Activated naive CD4-positive, alpha-beta T cell (primary cell): ENCODE data around the gene FURIN.
"Not testable (repeated sequence)": the region's sequence is repeated elsewhere in the genome, so short reads cannot be mapped to it uniquely, and the experiment has no call there.

Experiments used
- DNase-seq, 4 experiments: peaks; one replicate each; lab custom pipeline; 2025; lab: John Stamatoyannopoulos, UW

The FURIN gene

DNA sequence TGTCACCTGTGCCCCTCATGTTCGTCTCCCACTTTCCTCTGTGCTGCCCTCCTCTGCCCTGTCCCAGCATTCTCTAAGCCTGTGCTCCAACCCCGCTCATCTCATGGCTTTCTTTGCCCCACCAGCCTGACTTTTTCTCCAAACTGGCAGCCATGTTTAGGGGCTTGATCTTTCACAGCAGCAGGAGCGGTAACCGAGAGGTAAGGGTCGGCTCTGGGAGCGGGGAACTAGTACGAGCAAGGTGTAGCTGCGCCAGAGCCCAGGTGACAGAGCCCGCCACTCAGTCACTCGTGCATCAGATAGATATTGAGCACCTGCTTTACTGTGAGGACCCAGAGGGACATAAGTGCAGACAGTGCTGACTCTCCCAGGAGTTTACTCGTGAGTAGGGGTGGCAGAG lies 48.1 kb downstream of the FURIN start:
- no peak for DNase-seq

DNA sequence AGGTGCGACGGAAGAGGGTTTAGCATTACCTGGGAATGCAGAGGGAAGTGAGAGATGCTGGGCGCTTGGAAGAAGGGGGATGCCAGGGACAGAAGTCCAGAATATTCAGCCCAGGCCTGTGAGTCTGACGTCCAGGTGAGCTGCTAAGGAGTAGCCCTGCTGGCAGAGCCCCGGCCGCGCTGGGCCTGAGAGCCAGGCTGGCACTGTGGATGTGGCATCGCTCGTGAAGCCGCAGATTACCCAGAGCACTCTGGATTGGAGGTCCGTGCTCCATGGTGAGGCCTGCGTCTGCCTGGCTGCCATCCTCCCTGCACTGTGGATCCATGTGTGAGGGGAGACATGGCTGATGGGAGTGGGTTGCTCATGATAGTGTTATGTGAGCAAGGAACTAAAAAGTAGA lies 49.2 kb downstream of the FURIN start:
- no peak for DNase-seq

DNA sequence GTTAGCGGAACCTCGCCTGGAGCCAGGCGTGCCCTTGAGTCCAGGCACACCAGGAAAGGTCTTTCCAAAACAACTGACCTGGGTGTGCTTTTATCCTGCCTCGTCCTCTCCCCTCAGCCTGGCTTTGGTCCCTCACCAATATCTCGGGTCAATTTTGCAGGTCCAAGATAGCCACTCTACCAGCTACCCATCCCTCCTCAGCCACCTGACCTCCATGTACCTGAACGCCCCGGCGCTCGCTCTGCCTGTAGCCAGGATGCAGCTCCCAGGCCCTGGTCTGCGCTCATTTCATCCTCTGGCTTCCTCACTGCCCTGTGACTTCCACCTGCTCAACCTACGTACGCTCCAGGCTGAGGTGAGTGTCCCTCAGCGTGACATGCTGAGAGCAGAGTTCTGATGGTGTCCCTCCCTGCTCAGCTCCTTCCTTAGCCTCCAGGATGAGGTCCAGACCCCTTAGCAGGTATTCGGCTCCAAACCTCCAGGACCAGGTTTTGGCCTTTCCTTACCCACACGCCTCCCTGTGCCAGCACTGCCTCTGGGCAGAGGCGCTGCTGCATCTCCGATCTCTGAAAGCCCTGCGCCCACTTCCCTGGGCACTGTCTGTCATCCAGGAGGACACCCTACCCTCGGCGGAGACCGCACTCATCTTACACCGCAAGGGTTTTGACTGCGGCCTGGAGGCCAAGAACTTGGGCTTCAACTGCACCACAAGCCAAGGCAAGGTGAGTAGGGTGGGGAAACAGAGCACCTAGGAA lies 49.8 kb downstream of the FURIN start:
- DNase-seq: no peak

DNA sequence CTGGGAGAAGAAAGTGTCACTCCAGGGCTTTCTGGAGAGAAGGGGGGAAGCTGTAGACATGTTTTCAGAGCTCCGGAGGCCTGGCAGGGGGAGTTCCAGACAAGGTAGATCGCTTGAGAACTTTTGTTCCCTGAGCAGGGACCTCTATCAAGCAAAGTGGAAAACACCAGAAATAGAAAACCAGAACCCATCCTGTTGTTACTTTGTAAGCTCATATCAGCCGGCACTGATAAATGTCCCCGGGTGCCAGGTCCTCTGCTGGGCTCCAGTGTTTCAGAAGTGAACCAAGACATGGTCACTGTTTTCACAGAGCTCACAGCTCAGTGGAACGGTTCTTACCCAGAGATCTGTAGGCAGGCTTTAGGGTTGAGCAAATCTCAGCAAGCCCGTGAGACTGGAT lies 50.4 kb downstream of the FURIN start:
- no peak for DNase-seq

DNA sequence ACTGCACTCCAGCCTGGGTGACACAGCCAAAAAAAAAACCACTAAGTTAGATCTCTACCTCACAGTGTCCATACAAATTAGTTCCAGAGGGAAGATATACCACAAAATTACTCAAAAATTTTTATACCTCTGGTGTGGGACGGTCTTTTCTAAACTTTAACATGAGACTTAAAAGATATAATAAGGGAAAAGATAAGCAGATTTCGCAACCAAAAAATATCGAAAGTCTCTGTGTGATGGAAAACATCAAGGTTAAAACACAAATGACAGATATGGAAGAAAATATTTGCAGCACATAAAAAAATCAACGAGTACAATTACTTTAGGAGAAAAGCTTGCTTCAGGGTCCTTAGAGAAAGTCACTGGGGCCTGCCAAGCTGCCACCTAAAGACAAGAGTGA lies 53.5 kb downstream of the FURIN start:
- DNase-seq: no peak

DNA sequence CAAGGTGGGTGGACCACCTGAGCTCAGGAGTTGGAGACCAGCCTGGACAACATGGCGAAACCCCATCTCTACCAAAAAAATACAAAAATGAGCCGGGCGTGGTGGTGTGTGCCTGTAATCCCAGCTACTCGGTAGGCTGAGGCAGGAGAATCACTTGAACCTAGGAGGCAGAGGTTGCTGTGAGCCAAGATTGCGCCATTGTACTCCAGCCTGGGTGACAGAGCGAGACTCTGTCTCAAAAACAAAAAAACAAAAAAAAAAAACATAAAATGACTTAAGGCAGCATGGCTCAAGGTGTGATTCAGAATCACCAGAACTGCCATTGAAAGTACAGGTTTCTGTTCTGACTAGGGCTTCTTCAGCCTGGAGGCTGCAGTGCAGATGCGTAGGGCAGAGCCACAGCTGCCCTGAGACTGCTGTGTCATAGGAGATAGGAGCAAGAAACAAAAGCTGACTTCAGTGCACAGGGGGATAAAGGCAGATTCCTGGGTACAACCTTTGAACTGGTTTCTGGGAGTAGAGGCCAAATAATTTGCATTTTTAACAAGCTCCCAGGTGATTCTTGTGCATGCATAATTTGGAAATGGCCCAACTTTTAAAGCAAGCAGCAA lies 54.4 kb downstream of the FURIN start:
- not testable (repeated sequence) for DNase-seq

DNA sequence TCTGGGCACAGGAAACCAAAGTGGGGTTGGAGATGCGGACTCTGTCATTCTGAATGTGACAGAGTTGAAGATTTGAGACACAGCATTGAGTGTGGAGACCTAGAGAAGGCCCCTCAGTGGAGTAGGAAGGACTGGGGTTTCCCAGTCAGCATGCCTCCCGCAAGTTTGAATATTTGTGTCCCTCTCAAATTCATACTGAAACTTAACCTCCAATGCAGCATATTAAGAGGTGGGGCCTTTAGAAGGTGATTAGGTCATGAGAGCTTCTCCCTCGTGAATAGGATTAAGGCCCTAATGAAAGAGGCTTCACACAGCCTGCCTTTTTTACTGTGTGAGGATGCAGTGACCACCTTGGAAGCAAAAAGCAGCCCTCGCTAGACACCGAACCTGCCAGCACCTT lies 56.0 kb downstream of the FURIN start:
- no peak for DNase-seq

DNA sequence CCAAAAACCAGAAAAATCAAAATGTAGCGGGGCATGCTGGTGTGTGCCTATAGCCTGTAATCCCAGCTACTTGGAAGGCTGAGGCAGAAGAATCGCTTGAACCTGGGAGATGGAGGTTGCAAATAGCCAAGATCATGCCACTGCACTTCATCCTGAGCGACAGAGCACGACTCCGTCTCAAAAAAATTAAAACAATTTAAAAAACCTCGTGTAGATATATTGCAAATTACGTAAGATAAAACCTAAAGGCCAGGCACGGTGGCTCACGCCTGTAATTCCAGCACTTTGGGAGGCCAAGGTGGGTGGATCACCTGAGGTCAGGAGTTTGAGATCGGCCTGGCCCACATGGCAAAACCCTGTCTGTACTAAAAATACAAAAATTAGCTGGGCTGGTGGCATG lies 58.4 kb downstream of the FURIN start:
- not testable (repeated sequence) for DNase-seq

DNA sequence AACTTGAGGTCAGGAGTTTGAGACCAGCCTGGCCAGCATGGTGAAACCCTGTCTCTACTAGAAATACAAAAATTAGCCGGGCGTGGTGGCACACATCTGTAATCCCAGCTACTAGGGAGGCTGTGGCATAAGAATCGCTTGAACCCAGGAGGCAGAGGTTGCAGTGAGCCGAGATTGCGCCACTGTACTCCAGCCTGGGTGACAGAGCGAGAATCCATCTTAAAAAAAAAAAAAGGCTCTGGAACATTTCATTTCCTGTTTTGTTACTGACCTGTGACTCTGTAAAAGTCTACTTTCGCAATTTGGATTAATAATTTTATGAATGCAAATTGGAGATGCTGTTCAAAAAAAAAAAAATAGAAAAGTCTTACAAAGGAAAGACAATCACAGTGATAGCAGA lies 59.7 kb downstream of the FURIN start:
- not testable (repeated sequence) for DNase-seq

DNA sequence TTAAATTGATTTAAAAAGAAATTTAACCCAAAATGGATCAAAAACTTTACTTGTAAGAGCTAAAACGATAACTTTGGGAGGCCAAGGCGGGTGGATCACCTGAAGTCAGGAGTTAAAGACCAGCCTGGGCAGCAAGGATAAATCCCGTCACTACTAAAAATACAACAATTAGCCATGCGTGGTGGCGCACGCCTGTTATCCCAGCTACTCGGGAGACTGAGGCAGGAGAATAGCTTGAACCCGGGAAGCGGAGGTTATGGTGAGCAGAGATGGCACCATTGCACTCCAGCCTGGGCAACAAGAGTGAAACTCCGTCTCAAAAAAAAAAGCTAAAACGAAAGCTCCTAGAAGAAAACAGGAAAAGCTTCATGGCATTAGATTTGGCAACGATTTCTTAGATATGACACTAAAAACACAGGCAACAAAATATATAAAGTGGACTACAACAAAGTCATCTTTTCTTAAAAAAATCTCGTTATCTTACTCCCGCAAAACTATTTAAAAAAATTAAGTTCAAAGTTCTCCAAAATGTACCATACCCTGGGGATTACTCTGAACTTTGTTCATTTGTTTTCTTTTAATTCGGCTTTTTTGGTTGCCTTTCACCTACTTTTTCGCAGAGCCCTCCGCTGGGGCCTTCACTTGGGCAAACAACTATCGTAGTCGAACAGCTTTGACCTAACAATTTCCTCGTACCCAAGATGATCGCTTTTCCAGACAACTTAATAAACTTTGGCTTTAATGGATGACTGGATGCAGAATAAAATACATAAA lies 61.0 kb downstream of the FURIN start:
- DNase-seq: no peak

DNA sequence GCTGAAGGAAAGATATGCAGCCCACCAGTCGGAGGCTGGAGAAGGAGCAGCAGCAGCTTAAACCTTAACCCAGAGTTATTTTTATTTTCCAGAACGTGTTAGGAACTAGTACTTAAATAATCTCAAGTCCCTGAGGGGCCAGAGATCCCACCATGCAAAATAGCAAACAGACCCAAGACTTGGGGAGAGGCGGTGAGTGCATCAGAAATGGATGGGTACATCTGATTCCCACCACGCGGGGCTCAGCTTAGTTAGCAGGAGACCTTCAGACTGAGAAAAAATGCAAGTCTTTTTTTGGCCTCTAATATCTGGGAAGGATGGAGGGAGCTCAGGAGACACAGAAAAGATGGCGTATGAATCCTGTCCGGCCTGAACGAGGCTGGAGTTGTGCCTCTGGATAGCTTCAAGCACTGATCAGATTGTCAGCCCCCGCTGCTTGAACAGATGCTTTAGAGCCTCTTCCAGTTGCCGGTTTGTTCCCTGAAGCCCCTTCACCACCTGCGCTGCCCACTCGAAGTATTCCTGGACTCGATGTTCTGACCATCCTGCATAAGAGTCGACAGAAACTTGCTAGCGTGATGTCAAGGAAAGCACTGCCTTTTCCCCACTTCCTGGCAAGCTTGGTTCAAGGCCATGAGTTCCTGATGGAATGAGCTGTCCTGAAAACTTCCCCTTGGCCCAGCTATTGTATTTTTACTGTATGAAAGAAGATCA lies 62.6 kb downstream of the FURIN start:
- DNase-seq: no peak

DNA sequence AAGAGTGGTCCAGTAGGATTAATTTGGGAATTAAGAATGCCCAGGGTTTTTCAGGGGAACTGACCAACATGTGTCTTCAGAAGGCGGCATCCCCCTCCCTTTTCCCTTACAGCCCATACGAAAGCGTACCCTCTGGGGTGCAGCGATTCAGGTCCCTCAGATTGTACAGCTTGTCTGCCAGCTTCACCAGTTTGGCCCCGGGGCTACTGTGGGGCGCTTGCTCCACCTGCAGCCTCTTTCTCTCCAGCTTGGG lies 63.1 kb downstream of the FURIN start:
- DNase-seq: no peak

DNA sequence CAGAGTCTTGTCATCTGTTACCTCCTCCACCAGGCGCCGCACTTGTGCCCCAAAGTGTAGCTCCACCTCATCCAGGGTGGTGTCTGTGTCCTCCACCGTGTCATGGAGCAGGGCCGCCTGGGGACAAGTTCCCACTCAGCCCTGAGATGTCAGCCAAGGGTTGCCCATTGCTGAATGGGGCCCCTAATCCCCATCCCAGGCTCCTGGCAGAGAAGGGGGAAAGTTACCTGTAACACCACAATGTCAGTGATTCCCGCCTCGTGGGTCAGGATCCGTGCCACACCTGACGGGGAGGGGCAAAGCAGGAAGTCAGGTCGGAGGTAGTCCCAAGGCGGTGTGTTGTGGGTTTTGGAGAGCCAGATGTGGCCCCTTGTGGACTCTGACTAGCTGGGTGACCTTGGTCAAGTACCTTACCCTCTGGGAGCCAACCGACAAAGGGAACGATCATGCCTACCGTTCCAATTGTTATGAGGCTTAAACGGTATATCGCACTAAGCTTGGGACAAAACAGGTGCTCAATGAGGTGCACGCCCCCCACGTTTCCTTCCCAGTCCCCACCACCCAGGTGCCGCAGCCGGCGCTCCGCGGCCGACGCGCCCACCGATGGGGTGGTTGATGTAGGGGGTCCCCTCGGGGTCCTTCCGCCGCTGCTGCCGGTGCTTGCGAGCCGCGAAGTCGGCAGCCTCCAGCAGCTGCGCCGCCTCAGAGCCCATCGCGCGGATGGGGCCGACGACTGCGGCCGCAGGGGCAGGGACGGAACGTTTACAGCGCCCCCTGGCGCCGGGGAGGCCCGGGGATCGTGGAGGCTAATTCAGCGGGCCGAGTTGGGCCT lies 63.7 kb downstream of the FURIN start, which contains the start of gene HDDC3:
TSS of gene HDDC3 (minus strand) at position 722 of the 832 bp plus-strand sequence. CDS start at position 713, 9 bp downstream.
- DNase-seq: peak; percentile 83 to 92 (median 87)

DNA sequence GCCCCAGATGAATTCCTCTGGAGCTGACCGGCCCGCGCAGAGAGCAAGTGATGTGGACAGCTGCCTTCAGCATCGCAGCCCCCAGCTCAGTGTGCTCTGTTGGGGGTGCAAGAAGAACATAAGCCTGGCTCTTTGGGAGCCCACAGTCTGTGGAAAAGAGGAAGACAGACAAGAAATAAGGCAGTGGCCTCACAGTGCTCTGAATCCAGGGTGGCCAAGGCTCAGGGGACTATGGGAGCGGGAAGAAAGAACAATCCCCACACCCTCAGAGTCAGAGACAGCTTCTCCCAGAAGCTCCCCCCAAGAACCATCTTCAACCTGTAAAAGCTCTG lies 64.2 kb downstream of the FURIN start:
- no peak for DNase-seq
